Stimulated activated CD4-positive, alpha-beta T cell treated with anti-CD3 and anti-CD28 coated beads, Interleukin-4, amount 100 ng/mL, for 1 hour (primary cell): ENCODE measurements around the gene STPG2.
"Not testable (repeated sequence)": the region's sequence is repeated elsewhere in the genome, so short reads cannot be mapped to it uniquely, and the experiment has no call there.

Experiments used
- DNase-seq: peaks from one replicate; pipeline ENCODE4 v3.0.0-alpha.2; 2020

STPG2 gene

DNA sequence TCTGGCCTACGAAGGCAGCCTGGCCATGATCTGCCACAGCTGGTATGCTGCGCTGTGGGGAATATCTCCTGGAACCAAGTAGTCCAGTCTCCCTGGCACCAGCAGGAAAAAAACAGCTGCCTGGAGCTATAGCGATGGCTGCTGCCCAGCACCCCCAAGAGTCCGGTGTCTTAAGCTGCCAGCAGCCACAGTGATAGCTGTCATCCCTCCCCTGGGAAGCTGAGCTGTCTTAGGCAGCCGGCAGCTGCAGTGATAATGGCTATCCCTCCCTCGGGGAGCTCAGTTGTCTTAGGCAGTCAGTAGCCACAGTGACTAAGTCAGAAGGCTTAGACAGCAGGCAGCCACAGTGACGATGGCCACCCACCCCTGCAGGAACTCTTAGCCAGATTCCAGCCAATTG, 205.1 kb downstream of the STPG2 start:
- no peak for DNase-seq

DNA sequence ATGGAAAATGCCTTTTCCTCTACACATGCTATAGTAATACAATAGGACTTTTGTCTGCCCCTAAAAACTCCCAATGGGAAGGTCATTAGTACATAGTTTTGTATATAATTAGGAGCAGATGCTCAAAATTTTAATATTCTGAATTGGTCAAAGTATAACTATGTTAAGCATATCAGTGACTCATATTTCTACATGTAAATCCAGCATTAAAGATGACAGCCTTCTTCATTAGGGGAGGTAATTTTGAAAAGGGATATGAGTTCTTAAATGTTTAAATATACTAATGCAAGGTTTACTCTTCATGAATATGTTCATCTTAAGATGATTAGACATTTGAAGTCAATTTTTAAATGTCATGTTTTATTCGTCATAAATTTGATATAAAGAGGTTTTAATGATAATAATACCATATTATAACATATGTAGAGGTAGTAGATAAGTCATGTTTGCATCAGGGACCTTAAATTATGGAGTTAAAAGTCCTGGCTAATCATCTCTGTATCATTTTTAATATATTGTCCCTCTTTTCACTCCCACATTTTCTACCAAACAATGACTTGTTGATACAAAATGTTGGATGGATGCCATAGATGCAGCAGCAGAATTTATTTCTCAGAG, 218.8 kb downstream of the STPG2 start:
- DNase-seq = no peak

DNA sequence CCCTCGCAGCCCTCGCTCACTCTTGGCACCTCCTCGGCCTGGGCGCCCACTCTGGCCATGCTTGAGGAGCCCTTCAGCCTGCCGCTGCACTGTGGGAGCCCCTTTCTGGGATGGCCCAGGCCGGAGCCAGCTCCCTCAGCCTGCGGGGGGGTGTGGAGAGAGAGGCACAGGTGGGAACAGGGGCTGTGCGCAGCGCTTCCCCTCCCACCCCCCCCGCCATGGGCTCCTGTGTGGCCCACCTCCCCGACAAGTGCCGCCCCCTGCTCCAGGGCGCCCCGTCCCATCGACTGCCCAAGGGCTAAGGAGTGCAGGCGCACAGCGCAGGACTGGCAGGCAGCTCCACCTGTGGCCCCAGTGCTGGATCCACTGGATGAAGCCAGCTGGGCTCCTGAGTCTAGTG, 220.2 kb downstream of the STPG2 start:
- no peak for DNase-seq

DNA sequence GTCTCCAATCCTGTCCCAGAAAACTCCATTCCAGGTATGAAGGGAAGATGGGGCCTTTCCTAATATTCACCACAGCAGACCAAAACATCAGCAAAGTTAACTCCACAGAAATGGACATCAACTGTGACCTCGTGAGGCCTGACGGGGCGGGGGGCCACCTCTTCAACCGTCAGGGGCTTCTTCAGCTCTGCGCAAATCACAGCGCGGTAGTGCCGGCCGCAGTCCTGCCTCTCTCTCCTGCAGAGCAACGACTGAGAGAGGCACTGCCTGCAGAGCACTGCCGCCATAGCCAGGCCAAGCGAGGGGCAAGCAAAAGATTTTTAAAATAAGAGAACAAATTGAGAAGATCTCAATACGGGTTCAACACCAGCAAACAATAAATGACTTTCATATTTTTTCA, 226.2 kb downstream of the STPG2 start:
- no peak for DNase-seq

DNA sequence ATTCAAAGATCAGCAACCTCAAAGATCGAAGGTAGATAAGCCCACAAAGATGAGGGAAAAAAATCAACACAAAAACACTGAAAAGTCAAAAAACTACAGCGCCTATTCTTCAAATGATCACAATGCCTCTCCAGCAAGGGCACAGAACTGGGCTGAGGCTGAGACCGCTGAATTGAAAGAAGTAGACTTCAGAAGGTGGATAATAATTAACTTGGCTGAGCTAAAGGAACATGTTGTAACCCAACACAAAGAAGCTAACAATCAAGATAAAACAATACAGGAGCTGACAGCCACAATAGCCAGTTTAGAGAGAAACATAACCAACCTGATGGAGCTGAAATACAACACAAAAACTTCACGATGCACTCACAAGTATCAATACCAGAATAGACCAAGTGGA, 231.1 kb downstream of the STPG2 start:
- DNase-seq = no peak

DNA sequence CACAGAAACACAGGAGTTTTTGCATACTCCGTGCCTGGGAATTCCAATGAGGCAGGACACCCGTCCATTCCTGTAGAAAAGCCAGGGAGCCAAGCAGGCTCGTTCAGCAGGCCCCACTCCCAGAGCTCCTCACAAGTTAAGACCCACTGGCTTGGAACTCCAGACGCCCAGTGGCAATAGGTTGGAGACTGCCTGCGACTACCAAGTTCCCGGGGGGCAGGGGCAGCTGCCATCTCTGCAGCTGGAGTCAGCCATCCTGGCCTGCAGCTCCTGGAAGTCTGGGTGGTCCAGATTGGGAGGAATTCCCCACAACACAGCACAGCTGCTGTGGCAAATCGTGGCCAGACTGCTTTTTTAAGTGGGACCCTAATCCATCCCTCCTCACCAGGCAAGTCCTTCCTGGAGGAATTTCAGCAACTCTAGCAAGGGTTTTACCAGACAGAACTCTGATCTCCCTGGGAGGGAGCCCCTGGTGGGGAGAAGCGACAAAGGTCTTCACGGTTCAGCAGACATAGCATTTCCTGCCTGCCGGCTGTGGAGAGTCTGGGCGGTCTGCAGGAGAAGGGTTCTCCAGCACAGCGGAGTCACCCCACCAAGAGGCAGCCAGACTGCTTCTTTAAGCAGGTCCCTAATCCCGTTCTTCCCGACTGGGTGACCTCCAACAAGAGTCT, 231.9 kb downstream of the STPG2 start:
- no peak for DNase-seq

DNA sequence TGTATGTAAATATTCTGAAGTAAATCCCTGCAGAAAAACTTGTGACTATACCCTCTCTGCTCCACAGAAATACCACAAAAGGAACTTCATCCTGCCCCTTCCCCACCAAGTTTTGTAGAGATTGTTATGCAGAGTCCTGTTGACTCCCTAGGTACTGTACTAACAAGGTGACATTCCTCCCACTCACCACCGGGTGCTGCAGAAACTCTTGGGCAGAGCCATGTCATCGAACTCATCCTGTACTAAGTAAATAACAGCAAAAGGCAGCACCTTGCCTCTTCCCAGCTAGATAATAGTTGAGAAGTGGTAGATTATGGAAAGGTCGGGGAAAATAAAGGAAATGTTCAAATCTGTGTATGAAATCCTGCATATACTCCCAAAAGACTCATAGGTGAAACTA, 233.3 kb downstream of the STPG2 start:
- no peak for DNase-seq

DNA sequence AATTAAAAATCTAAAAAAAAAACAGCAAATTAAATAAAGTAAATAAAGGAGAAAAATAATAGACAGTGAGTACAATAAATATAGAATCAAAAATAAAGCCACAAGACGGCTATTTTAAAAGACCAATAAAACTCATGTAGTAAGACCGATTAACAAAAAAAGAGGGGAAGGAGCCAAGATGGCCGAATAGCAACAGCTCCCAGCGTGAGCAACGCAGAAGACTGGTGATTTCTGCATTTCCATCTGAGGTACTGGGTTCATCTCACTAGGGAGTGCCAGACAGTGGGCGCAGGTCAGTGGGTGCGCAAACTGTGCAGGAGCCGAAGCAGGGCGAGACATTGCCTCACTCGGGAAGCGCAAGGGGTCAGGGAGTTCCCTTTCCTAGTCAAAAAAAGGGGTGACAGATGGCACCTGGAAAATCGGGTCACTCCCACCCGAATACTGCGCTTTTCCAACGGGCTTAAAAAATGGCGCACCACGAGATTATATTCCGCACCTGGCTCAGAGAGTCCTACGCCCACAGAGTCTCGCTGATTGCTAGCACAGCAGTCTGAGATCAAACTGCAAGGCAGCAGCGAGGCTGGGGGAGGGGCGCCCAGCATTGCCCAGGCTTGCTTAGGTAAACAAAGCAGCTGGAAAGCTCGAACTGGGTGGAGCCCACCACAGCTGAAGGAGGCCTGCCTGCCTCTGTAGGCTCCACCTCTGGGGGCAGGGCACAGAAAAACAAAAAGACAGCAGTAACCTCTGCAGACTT, 239.7 kb downstream of the STPG2 start:
- not testable (repeated sequence) for DNase-seq

DNA sequence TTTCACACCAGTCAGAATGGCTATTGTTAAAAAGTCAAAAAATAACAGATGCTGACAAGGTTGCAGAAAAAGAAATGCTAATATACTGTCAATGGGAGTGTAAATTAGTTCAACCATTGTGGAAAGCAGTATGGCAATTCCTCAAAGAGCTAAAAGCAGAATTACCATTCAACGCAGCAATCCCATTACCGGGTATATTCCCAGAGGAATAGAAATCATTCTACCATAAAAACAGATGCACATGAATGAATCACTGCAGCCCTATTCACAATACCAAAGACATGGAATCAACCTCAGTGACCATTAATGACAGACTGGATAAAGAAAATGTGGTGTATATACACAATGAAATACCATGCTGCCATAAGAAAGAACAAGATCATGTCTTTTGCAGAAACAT, 243.0 kb downstream of the STPG2 start:
- no peak for DNase-seq

DNA sequence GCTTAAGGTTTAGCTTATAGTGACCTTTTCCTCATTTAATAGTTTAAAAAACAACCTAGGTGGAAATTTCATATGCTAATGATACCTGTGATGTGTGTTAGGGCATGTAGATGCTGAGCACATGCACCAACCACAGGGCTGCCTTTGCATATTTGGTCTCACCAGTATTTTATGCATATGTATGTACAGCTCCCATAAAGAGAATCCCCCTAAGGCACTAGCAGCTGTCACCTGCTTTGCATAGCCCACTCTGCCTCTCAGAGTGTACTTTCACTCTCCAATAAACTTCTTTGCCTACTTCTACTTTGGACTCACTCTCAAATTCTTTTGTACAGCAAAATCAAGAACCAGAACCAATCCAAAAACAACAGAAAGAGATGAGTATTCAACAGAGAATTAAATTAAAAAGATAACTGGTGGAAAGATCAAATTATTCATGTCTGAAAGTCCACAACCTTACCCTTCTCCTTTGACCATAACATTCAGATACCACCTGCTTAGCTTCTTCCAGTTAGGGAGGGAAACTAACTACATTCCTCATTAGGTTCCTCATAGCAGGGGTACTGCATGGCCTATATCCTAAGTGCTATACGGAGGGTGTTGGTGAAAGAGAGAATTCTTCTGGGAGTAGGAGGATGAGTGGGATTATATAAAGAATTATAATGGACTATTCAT, 250.5 kb downstream of the STPG2 start:
- no peak for DNase-seq

DNA sequence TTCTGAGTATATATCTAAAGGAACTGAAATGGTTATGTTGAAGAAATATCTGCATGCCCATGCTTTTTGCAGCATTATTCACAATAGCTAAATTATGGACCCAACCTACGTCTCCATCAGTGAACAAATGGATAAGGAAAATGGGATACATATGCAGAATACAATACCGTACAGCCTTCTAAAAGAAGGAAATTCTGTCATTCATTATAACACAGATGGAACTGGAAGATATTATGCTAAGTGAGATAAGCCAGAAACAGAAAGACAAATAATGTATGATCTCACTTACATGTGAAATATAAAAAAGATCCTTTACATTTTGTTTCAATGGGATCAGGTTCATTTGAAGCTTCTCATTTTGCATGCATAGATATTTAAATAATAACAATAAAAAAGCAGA, 263.3 kb downstream of the STPG2 start:
- DNase-seq = no peak

DNA sequence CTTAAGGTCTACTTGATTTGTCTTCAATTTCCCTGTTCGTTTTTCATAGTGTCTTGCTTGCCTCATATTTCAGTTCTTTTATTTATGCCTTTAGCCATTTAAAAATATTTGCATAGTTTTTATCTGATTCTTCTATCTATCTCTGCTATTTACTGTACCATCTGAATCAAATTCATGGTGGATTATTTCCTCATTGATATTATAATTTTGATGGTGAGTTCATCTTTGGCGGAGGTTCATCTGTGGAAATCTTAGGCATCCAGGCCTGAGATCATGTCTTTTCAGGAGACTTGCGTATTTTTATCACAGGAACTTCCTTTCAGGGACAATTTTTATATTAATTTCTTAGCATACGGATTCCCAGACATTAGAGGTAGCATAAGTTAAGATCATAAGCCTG, 275.2 kb downstream of the STPG2 start:
- no peak for DNase-seq

DNA sequence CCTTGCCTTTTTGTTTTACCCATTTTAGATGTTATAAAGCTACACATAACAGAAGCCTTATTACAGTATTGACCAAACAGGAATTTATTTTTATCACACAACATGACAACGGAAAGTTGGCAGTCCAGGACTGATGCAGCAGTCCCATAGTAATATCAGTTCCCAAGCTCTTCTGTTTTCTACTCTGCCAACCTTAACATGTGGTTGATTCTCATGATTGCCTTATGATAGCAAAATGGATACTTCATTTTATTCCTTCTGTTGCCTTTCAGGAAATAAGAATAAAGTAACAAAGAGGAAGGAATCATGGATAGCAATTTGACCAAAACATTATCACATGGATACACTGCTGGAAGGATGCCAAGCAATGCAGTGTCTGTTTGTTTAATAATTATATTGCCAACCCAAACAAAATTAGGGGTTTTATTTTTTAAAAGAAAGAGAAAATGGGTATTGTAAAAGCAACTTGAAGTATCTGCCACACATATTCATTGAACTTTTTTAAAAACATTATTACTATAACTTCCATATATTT, 275.7 kb downstream of the STPG2 start:
- no peak for DNase-seq

DNA sequence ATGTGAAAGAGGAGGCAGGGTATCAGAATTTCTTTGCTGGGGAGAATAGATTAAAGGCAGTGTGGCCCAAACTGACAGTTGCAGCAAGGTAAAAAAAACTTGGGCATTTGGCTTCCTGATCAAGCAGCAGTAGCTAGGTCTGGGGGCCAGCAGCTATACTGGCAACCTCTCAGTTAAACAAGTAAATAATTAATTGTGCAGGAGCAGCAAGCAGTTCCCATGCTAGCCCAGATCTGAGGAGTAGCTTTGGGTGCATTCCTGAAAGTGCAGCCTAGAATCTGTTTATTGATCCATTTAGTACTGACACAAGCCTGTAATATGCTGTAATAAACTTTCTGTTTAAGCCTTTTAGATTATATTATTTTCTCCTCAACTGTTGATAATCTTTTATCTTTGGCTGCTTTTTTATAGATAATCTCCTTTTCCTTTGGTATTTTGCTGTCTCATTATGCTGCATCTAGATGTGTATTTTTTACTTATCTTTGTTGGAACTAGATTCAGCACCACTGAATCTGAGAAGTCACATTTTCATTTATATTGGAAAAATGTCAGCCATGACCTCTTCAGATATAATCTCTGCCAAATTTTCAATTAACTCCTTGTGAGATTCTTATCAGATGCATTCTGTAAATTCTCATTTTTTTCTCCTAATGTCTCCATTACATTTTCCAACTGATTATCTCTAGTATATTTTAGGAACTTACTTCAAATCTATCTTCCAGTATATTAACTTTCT, 276.3 kb downstream of the STPG2 start:
- no peak for DNase-seq

DNA sequence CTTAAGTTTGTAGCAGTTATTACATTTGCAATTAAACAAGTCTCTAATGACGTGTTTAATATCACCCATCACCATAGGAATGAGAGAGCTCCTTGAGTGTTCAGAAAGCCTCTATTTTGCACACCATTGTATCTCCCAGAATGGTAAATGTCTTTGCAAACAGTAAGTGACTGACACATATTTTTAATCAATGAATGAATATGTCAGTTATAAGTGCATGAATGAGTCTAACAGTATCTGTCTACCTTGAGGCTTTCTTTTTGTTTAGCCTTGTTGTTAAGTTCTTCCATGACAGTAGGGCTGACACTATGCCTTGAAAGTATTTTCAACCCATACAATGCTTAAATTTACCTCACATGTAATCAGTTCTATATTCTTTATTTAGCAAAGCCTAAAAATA, 292.2 kb downstream of the STPG2 start:
- DNase-seq = no peak

DNA sequence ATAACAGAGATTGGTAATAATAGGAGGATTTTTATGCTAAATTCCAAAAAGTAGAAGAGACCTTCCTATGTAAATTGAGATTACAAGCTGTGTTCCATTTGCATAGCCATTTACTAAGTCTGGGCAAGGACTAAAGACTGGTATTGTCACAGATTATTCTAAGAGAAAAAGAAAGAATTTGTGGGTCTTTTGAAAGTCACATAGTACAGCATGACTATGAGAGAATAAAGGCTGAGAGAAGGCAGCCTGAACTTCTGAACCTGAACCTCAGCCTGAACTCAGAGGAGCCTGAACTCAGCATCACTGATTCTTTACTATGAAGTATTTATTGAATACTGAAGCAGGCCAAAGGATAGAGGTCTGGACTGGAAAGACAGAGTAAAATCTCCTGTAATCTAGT, 297.5 kb downstream of the STPG2 start:
- no peak for DNase-seq

DNA sequence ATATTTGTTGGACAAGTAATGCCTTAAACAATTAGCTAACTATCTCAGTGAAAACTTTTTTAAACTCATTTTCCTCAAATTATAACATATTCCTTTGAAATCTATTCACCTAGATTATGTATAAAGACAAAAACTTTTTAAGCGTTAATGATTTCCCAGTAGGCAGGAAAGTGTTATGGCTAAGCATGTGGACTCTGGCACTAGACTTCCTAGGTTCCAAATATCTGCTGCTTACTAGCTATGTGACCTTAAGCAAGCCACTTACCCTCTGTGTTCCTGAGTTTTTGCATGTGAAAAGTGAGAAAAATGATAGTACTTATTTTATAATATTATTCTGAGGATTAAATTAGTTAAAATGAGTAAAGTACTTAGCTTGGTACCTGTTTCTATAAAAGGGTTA, 301.8 kb downstream of the STPG2 start:
- no peak for DNase-seq

DNA sequence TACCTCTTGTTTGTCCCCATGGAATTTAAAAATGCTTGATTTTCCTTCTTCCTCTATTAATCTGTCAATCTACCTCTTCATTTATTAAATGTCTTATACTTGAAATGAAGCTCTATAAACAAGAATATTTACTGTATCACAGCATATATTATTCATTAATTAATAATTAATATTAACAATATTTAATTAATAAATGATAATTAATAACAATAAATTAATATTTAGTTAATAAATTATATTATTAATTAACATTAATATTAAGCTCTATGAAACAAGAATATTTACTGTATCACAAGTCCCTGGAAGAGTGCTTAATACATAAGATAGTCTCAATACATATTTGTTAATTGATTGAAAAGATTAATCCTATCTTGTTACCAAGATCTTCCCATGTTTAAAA, 306.6 kb downstream of the STPG2 start:
- DNase-seq = no peak

DNA sequence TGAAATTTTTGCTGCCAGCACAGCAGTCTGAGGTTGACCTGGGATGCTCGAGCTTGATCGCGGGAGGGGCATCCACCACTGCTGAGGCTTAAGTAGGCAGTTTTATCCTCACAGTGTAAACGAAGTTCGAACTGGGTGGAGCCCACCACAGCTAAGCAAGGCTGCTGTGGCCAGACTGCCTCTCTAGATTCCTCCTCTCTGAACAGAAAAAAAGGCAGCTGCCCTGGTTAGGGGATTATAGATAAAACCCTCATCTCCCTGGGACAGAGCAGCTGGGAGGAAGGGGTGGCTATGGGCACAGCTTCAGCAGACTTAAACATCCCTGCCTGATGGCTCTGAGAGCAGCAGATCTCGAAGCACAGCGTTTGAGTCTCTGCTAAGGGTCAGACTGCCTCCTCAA, 314.6 kb downstream of the STPG2 start:
- DNase-seq = no peak

DNA sequence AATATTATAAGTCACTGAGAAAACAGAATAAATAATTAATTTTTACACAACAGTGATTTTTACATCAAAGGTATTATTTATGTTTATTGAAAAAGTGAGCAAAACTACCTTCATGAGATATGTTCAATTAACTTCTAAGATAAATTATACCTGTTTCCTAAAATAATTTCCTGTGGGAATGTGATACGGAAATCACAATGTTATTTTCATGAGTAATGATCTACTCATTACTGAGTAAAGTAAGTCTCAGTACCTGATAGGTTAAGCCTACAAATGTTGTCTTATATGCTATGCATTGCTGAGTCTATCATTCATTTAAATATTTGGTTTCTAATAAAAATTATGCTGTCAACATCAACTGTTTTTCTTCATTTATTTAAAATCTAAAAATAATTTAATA, 324.0 kb downstream of the STPG2 start:
- no peak for DNase-seq

DNA sequence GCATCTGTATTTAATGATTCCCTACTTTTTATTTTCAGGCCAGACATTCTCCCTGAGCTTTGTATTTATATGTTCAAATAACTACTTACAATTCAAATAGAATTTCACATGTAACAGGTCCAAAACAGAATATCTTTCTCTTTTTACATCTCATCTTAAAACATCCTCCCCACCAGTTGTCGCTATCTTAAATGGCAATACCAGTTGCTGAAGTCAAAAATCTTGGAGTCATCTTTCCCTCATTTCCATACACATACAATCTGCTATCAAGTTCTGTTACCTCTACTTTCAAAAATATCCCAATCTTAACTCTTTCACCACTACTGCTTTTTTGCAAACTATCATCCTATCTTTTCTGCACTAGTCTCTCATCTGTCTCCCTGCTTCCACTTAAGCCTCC, 330.5 kb downstream of the STPG2 start:
- no peak for DNase-seq

DNA sequence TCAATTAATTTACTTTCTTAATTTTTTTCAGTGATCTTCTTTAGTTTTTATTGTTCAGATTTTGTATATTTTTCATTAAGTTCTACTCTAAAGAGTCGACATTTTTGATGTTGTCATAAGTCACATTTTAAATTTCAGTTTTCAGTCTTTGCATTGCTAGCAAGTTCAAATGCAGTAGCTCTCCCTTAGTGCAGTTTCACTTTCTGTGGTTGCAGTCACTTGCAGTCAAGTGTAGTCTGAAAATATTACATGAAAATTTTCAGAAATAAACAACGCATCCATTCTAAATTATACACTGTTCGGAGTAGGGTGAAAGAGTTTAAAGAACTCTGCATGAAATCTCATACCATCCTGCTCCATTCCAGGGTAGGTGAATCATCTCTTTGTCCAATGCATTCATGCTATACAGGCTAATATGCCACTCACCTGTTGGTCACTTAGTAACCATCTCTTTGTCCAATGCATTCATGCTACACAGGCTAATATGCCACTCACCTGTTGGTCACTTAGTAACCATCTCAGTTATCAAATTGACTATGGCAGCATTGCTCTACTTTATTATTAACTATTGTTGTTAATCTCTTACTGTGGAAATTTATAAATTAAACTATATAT, 356.9 kb downstream of the STPG2 start:
- DNase-seq = no peak
